Panc1 (cell line): ENCODE data around the gene NT5C.

Experiments used
- CTCF ChIP-seq: fragments of 450-650 bp; IDR thresholded peaks from 2 replicates; pipeline ENCODE4 v1.5.1; 2017; ENCODE audit warnings: mild to moderate bottlenecking
- POLR2AphosphoS5 ChIP-seq: IDR thresholded peaks from 2 replicates; pipeline ENCODE4 v1.6.1; 2012; ENCODE audit warnings: mild to moderate bottlenecking, low read depth, low read length, moderate library complexity
- REST ChIP-seq, 2 experiments: IDR thresholded peaks; 2 replicates each; pipeline ENCODE4 v1.6.1; 2011 to 2012; ENCODE audit warnings: low read depth in 2 of 2, control low read depth in 1 of 2, low read length in 1 of 2, mild to moderate bottlenecking in 1 of 2, moderate library complexity in 1 of 2; ENCODE audit not compliant: insufficient read depth in 1 of 2
- SIN3A ChIP-seq: IDR thresholded peaks from 2 replicates; pipeline ENCODE4 v1.6.1; 2012; ENCODE audit warnings: low read depth, mild to moderate bottlenecking, low read length, moderate library complexity, borderline replicate concordance; ENCODE audit not compliant: insufficient read depth
- TCF7L2 ChIP-seq: IDR thresholded peaks from 2 replicates; pipeline ENCODE4 v1.6.1; 2011; ENCODE audit warnings: mild to moderate bottlenecking, low read depth, low read length, inconsistent platforms

GRCh38 chr17:75097865-75098264, 33.7 kb downstream of the NT5C start:
- TF ChIP-seq CTCF, result no peak
- TF ChIP-seq POLR2AphosphoS5, result no peak
- no peak for TF ChIP-seq TCF7L2
- TF ChIP-seq REST (IDR thresholded peaks at IDR 0.05; ENCODE audit: insufficient read depth in 1 of 2, low read depth in 2 of 2, low read length in 1 of 2), result no peak
- no peak for TF ChIP-seq SIN3A
